Fibroblast of skin of left quadriceps (primary cell): ENCODE results near the gene UNC5C.

Experiments
- DNase-seq, 2 experiments: peaks; one replicate each; pipeline ENCODE4 v3.0.0-alpha.2; 2013; ENCODE audit warnings: low read depth in 2 of 2

UNC5C gene

DNA sequence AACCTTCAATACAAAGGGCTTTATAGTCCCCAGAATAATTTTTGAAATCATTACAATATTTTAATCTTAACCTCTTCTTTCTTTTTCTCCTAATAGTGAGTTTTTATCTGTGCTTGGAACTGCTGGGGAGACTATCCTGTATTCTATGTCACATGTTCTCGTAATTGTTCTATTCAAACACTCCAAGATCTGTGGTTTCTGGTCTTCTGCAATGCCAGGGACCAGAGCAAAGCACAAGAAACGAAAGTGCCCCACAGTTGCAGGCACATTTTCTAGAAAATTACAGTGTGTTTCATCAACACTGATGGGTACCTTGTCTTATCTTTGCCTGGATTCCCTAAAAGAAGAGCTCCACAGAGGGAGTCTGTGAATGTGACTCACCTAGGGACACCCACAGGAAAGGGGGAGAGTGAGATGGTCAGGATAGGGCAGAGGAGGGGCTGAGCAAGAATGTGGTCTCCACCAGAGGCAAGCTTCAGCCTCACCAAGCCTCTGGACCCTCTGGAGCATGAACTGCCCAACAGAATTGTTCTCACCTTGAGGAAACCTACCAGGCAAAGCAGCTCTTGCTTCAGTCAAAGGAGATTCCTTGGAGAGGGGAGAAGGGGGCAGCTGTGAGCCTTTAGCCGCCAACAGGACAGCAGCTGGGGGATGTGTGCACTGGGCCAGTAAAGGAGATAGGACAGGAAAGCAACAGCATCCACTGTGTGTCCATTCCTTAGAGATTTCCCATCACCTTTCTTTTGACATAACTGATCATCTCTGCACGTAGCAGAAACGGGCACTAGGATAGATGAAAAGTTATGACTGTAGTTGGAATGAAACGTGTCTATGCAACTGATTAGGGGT is 25.9 kb downstream of the UNC5C start:
- no peak for DNase-seq

DNA sequence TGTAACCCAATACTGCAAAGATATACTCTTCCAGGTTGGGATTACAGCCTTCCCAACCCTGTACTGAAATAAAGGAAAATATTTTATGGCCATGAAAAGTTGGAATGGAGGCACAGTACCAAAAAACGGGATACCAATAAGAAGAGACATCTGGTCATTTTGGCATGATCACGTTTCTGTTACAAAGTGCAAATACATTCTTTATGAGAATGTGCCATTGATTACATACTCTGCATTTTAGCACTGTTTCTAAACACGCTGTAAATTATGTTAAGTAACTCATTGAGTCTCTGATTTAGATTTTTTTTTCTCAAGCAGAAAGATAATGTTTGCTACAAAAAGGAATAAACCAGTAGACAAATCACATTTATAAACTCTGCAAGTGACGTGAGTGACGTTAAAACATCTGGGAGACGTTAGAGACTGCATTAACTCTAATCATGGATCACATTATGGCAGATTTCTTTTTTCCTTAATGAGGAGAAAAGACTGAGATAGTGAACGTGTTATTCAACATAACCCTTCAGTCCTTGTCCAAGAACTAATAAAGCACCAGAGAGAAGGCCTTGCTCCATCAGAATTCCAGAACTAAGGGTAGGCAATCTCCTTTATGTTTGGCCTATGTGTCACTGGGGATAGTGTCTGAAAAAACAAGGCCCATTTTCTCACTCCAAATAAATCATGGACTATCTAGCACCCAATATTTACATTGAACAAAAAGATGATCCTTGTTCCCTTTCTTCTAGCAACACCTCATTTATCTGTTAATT is 31.0 kb downstream of the UNC5C start:
- no peak for DNase-seq

DNA sequence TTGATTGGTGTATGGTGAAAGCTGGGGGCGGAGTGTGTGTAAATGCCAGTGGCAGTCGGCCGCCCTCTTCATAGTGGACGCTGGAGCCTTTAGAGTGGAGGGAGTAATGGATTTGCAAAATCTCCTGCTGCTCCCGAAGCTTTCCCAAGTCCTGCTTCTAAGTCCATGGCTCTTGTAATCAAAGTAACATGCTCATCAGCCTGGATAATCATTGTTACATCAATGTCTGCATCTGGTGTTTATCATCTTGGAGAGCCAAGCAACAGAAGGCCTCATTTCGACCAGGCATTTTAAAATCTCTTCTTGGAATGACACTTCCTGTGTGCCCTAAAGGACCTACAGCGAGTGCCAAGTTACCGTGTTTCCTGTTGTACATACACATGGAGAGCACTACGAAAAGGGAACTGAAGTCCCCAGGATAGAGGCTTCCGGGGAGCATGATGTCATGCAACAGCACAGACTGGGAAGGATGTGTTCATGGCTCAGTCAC is 32.2 kb downstream of the UNC5C start:
- DNase-seq = no peak

DNA sequence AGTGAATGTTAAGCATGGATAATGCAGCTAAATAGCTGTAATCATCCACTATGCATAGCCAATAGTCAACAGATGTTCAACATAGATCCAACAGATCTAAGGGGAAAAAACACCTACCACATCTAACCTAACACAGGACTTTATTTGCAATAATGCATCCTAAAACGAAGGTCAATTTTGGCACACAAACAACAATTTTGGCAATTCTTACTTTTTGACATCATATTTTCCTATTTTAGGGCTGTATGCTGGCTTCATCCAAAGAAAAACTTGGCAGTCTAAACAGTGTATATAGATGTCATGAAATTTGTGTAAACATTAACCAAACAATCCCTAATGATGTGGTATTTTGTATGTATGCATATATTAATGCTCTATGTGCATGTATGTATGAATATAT is 33.2 kb downstream of the UNC5C start:
- no peak for DNase-seq

DNA sequence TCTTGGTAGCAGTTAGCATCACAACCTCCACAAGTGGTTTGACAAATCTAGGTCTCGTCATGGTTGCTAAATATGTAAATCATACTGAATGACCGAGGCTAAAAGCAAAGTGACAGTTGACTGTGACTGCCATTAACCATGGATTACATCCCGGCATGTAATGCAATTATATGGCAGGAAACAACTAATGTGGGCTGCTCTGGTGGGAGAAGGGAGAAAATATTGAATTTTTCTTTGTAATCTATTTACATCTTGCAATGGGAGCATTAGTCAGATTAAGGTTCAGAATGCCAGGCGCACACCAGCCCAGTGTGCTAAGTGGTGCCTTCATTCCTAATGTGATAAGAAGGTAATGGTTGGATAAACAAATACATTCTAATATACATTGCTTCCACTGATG is 35.8 kb downstream of the UNC5C start:
- DNase-seq = no peak

DNA sequence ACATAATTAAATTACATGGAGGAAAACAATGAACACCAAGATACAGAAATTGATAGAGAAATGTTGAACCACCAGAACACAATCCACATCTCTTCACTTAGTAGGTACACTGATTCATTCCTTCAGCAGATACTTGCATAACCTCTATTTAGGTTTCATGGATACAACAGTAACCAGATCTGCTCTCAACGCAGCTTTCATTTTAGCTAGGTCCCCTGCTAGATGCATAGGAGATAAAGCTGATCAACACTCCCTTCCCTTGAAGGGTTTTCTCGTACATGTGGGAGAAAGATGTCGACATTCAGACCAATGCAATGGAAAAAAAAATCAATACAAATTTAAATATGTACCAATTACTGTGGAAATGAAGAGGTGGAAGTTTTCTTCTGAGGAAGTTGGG is 37.3 kb downstream of the UNC5C start:
- DNase-seq = no peak

DNA sequence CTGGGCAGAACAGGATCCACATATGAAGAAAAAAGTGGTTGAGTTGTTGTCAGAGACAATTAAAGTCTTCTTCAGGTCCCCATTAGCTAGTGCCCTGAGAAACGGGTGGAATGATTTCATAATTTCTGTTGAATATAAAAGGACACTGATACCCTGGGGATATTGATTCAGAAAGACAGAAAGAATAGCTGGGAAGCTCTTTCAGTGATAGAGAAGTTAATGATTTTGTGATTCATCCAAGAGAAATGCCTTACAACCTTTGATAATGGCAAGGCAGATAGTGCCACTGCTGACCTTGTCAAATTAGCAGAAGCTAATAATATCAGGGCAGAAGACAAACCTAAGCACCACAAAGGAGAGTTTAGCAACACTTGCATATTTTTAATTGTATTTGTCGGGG is 37.9 kb downstream of the UNC5C start:
- no peak for DNase-seq

DNA sequence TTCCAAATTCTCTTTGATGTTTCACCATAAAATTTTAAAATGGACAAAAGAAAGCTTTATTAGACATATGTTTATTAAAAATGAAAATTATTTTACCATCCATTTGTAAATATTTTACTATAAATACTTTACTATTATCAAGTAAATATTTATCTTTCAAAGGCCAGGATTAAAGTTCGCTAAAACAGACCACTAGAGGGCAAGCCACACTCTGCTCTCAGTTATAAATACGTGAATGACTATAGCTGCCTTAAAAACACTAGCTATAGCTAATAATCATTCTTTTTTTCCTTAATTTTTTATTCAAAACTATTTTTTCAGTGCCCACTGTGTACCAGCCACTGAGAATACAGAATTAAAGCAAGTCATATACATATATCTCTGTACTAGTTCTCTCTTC is 38.6 kb downstream of the UNC5C start:
- DNase-seq = no peak

DNA sequence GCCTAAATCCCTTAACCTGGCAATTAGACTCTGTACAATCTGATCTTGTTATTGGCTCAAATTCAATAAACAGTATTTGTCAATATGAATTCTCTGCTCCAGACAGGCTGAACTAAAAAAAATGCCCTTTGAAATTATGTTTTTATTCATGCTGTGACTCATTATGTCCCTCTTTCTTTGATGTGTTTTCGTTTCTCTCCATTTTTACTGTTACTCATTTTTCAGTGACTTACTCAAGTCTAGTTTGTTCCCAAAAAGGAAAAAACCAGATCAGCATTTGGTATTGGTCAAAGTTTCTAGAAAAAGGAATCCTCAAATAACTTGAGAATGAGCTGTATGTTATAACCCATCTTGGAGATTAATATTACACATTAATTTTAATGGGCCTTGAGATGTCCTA is 40.4 kb downstream of the UNC5C start:
- peak; percentile 11 to 22 for DNase-seq

DNA sequence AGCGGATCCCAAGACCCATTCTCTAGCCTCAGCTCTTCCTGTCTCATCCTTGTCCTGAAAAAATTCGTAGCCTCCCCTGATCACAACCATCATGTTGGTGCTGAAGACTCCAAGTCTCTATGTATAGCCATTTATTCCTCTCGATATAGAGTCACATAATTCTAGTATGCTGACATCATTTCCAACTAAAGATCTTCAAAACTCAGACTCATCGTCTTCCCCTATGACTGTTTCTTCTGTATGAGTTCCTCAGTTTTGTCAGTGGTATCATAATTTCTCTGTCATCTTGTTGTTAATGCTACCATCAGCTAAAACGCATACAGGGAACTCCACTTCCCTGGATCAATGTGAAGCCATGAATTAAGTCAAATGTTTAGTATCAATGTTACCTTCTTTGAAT is 41.2 kb downstream of the UNC5C start:
- no peak for DNase-seq

DNA sequence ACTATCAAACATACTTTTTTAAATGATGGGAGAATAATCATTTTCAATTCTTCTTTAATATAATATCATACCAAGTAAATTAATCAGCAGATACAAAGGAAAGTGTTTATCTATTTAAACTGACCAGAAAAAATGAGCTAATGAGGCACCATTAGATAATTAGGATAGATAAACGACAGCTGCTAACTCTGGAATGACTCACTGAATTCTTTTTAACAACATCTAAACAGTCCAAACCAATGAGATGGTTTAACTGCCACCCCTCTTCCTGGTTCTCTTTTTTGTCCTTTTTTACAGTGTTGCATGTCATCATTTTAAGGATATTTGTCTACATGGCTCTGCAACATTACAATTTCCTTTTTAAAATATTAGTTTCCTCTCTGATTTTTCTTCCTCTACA is 41.6 kb downstream of the UNC5C start:
- DNase-seq = no peak

DNA sequence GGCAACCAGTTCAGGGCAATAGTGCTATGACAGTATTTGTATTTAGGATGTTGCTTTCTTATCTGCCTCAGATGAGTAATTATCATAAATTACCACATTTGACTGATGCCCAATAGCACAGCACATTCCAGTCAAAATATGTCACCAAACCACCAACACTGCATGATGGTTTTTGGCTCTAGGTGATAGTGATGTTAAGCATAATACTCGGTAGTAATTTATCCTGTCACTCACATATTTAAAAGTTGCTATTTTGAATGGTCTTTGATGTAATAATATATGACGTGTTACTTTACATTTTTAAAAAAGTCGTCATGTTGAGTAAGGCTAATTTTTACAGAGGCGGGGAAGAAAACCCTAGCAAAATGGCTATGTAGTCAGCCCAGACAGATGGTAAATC is 42.5 kb downstream of the UNC5C start:
- peak in 1 of 2 experiments; percentile 11 for DNase-seq

DNA sequence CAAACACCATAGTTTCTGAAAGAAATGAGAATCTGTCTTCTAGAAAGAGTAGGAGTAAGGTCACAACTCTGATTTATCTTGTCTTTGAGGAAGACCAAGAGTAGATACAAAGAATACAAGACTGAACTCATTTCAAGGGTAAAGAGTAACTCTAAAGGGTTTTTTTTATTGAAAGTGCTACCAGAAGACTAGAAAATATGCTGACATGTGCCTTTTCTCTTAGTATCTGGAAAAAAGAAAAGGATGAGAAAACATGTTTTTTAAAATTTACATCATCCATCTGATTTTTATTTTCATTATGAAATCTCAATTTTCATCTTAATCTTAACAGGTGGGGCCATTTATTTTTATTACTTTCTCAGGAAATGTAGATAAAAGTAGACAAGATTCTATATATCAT is 43.0 kb downstream of the UNC5C start:
- no peak for DNase-seq

DNA sequence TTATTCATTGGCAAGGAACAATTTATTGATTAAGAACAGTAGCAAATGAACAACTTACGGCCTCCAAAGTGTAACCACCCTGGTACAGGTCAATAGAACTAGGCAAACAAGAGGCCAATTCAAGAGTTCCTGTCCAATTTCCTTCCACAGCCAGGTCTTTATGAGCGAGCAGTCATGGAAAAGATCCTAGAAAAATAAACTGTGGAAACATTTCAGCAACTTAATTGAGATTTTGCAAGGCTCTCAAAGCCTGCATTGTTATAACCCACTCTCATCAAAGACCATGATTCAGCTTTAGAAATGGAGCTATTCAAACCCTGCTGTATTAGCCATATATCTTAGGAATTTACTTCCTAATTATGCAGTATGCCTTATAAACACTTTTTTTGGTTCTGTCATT is 43.6 kb downstream of the UNC5C start:
- peak; percentile 11 to 14 for DNase-seq

DNA sequence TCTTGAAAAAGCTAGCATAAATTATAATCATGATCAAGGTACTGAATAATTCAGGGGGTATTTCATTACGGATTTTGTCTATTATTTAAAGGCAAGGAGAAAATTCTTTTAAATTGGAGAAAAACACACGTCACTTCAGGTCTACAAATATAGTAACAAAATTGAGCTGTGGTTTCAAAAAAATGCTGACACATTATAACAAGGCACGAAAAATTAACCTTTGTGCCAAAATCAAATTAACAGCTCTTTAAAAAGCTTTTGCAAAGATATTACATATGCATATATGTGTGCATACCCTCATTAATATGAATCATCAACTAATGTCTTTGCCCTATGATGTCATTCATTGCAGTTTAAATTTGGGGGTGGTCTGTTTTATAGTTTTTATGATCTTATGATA is 44.3 kb downstream of the UNC5C start:
- DNase-seq = no peak

DNA sequence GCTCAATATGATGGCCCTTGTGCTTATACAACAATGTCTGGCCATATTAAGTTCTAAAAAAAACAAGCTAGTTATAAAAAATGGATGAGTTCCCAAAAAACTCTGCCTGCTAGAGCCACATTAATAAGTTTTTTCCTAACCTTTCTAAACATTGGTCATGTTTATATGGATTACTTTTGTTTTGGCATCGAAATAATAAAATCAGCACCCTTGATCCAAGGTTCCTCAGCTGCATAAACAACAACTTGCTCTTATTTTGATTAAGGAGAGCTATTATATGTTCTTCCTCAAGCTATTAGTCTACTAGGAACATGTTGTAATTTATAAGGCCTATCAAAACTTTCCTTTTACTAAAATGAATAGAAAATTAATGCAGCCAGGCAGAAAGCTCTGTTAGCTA is 48.4 kb downstream of the UNC5C start:
- no peak for DNase-seq

DNA sequence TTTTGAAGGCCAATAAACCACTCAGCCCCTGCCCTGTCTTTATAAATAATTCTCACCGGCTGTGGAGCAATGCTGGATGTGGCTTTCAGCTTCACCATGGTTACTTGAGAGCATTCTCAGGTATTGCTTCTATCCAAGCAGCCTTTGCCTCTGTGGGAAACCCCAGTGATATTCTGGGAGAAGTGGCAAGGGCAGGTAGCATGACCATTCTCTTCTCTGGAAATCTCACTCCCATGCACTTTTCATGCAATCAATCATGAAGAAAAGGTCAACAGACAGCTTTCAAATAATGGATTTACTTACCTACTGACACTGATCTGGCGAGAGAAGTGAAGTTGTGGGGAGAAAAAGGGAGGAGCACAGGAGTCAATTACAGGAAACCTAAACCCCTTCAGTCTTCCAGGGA is 49.5 kb downstream of the UNC5C start:
- DNase-seq = no peak

DNA sequence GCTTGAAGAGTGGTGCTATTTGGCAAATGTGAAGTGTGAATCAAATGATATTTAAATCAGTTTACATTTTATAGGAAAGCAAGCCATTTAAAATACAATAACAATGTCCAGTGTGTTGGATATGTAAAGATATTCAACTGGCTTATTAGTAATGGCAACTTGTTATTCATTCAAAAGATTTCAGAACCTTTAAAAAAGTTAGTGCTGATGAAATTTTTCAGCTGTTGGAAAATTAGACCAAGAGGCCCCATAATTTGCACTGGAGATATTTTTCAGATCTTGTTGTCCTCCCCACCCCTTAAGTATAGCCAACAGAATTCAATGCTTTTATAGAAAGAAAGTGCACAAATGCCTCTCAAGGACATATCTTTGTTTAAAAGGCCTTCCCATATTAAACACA is 54.6 kb downstream of the UNC5C start:
- no peak for DNase-seq

DNA sequence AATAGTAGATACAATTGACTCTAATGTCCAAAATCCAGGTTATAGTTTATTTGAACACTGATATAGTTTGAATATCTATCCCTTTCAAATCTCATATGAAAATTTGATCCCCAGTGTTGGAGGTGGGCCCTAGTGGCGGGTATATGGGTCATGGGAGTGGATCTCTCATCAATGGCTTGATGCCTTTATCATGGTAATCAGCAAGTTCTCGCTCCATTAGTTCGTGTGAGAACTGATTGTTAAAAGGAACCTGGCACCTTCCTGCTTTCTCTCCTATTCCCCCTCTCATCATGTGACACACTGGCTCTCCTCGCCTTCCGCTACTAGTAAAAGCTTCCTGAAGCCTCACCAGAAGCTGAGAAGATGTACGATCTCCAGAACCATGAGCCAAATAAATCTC is 70.1 kb downstream of the UNC5C start:
- no peak for DNase-seq

DNA sequence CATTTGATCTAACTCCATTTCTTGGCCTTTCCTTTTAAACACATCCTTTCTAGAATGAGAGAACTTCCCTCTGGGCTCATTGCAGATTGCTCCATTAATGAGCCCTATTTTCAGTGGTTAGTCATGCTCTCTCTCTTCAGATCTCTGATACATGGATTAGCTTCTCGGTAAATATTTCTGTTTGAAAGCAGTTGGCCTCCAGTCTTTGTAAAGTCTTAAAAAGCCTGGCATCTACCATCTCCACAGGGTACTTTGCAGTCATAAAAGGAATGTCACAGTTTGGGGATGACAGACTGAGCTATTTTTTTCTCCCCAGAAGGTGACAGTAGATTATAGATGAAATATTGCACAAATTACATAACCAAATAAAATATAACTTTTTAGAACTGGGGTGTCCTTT is 72.7 kb downstream of the UNC5C start:
- no peak for DNase-seq

DNA sequence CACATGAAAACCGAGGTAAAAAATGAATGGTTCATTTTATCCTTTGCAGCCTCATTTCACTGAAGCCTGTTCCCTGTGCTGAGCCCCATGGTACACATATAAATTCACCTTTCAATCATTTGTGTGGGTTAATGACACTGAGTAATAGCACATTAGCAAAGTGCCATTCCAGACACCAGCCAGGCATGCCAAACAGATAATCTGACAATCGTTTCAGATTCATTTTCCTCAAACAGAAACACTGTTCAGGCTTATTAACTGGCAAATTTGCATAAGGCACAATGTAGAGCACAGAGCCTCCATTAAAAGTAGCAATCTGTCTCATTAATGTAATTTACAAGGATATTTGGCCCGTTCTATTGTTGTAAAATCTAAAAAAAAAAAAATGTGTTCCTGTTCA is 76.2 kb downstream of the UNC5C start:
- no peak for DNase-seq

DNA sequence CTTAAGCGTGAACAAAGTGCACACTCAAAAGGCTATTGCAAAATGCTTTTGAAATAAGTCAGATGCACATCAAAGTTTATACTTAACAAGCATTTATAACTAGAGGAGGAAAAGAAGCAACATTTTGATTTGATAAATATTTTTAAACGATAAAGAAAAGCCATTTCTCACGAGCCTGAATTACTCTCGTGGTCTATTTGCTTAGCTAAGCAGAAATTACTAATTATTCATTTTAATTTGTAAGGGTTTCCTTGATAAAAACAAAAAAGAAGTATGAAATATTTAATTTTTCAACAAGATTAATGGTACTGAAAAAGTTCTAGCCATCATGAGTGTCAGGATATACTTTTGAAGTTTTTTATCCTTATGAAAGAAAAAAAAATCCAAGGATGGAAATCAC is 78.2 kb downstream of the UNC5C start:
- DNase-seq = no peak

DNA sequence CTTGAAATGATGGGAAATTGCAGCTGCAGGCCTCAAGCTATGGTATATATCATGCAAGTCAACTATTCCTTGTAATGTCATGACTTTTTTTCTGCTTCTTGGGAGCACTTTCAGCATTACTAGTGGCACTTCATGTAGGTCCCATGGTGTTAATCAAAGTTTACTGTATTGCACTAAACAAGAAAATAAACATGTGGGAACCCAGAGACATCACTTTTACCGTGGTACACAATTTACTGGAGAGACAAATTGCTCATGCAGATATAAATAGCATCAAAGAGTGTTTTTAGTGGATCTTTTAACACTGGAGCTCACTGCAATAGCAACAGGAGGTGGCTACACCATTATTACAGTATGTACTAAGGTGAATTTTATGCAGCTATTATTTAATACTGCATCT is 79.2 kb downstream of the UNC5C start:
- no peak for DNase-seq
